Measurements from ENCODE around the gene KLRD1. TPM values are rescaled to one million over a fixed set of nuclear protein-coding genes. Genes with fewer than 3 reads are reported as not detected.
"Not testable (repeated sequence)": the region's sequence is repeated elsewhere in the genome, so short reads cannot be mapped to it uniquely, and the experiment has no call there.

The KLRD1 gene
- total RNA-seq, 2 experiments from 2014 or later, result 0.65 to 1.1 TPM

GRCh38 chr12:10301103-10301502, 6.6 kb upstream of the KLRD1 start:
- peaks cover 26% of the 10 kb centered on the region for H3K4me1 Mint-ChIP-seq
- CTCF ChIA-PET, result no interaction called here

DNA sequence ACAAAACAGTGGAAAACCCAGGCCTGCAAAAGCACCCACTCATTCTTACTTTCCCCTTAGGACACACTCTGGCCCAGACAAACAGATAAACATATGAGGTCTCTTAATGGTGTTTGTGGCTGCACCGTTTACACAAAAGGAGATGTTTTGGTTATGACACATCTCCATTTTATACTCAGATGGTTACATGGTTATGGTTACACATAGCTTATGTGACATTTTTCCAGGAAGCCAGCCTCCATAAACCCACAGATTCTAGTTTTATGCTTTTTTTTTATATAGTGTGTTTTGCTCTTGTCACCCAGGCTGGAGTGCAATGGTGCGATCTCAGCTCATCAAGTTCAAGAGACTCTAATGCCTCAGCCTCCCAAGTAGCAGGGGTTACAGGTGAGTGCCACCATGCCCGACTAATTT, 3.5 kb upstream of the KLRD1 start:
- H3K9me3 Mint-ChIP-seq, result peaks cover 7% of the 10 kb centered on the region
- H3K4me1 Mint-ChIP-seq, result peaks cover 27% of the 10 kb centered on the region
- peak; percentile 25 for DNase-seq
- POLR2A ChIA-PET, result interaction anchor here (1.5 kb wide), 1 partner anchor 11 kb away, joined by 6 read pairs; no protein-coding TSS in a partner anchor
- peaks cover 44% of the 10 kb centered on the region for H3K27me3 Mint-ChIP-seq
- H3K27ac Mint-ChIP-seq, result no peak overlapping the region
- no peak overlapping the region for H3K4me3 Mint-ChIP-seq
- peaks cover 3% of the 10 kb centered on the region for H3K36me3 Mint-ChIP-seq (ENCODE audit: low read depth)
- CTCF ChIA-PET, result no interaction called here

More at GRCh38 chr12:10301103-10301502, 6.6 kb upstream of the KLRD1 start:
- Mint-ChIP-seq H3K4me3 (no peak overlapping the region), H3K27ac (no peak overlapping the region), H3K9me3 (peaks cover 7% of the 10 kb centered on the region), H3K36me3 (ENCODE audit: low read depth) (peaks cover 3% of the 10 kb centered on the region), H3K27me3 (peaks cover 28% of the 10 kb centered on the region)
- POLR2A ChIA-PET, result no interaction called here
- DNase-seq, result no peak

GRCh38 chr12:10305411-10305810, 2.3 kb upstream of the KLRD1 start:
- ChIA-PET POLR2A (no interaction called here), CTCF (no interaction called here)
- no peak overlapping the region for H3K4me3 Mint-ChIP-seq
- peaks cover 3% of the 10 kb centered on the region for H3K36me3 Mint-ChIP-seq (ENCODE audit: low read depth)
- peaks cover 27% of the 10 kb centered on the region for H3K4me1 Mint-ChIP-seq
- no peak overlapping the region for H3K27ac Mint-ChIP-seq
- H3K9me3 Mint-ChIP-seq, result peaks cover 5% of the 10 kb centered on the region
- DNase-seq, result no peak
- peaks cover 41% of the 10 kb centered on the region for H3K27me3 Mint-ChIP-seq

DNA sequence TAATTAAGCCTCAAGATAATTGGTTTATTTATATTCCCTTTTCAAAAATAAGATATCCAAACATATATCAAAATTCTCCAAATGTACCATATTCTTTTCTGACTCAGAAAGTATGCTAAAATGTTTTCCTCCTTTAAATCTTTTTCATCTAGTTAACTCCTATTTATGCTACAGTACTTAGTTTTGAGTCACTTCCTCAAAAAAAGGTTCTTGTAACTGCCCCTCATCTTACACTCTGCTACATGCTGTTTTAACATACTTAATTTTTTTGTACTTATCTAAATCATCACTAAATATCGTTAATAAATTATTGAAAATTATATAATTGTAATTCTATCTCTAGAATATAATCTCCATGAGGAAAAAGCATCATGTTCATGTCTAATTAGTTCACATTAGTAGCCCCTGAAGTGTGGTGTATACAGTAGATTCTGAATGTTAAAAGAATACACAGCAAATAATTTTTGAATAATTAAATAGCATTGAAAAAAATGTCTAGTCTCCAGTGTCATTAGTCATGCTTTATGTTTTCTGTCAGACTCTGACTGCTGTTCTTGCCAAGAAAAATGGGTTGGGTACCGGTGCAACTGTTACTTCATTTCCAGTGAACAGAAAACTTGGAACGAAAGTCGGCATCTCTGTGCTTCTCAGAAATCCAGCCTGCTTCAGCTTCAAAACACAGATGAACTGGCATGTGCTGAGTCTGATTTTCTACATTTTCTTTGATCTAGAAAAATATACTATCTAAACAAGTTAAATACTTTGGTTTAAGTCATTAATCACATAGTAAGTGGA, 3.5 kb downstream of the KLRD1 start:
- no peak overlapping the region for H3K4me3 Mint-ChIP-seq
- CTCF ChIA-PET, result no interaction called here
- H3K9me3 Mint-ChIP-seq, result no peaks in the 10 kb centered on the region

GRCh38 chr12:10319388-10319787, 11.7 kb downstream of the KLRD1 start:
- Mint-ChIP-seq H3K4me1 (peaks cover 16% of the 10 kb centered on the region), H3K4me3 (no peak overlapping the region), H3K27ac (no peak overlapping the region), H3K27me3 (peaks cover 15% of the 10 kb centered on the region), H3K36me3 (ENCODE audit: low read depth) (peaks cover 4% of the 10 kb centered on the region), H3K9me3 (peaks cover 7% of the 10 kb centered on the region)
- CTCF ChIA-PET, result interaction anchor here (0.7 kb wide), 1 partner anchor 401 kb away, joined by 4 read pairs; no protein-coding TSS in a partner anchor
- no peak for DNase-seq
- POLR2A ChIA-PET, result no interaction called here

More for the DNA sequence above, 3.5 kb downstream of the KLRD1 start:
- peaks cover 3% of the 10 kb centered on the region for H3K4me1 Mint-ChIP-seq
- POLR2A ChIA-PET, result no interaction called here
- no peak for DNase-seq
- peaks cover 27% of the 10 kb centered on the region for H3K27me3 Mint-ChIP-seq
- no peaks in the 10 kb centered on the region for H3K36me3 Mint-ChIP-seq (ENCODE audit: low read depth)
- H3K27ac Mint-ChIP-seq, result no peak overlapping the region

GRCh38 chr12:10320643-10321042, 13.0 kb downstream of the KLRD1 start:
- Mint-ChIP-seq H3K36me3 (ENCODE audit: low read depth) (peaks cover 4% of the 10 kb centered on the region), H3K27me3 (peaks cover 13% of the 10 kb centered on the region), H3K4me1 (peaks cover 16% of the 10 kb centered on the region), H3K9me3 (peaks cover 8% of the 10 kb centered on the region), H3K27ac (peak overlapping the region; percentile 16), H3K4me3 (no peak overlapping the region)
- no peak for DNase-seq
- POLR2A ChIA-PET, result no interaction called here
- CTCF ChIA-PET, result interaction anchor here (1.3 kb wide), 1 partner anchor 13 kb away, joined by 3 read pairs; the partner anchor contains the start of gene KLRD1

DNA sequence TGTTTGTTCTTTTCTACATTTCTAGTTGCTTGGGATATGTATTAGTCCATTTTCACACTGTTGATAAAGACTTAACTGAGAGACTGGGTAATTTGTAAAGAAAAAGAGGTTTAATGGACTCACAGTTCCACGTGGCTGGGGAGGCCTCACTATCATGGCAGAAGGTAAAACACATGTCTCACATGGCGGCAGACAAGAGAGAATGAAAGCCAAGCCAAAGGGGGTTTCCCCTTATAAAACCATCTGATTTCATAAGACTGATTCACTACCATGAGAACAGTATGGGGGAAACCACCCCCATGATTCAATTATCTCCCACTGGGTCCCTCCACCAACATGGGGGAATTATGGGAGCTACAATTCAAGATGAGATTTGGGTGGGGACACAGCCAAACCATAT, 21.0 kb downstream of the KLRD1 start:
- H3K4me3 Mint-ChIP-seq; H3K4me1 Mint-ChIP-seq; DNase-seq; H3K9me3 Mint-ChIP-seq; POLR2A ChIA-PET; CTCF ChIA-PET; H3K27ac Mint-ChIP-seq; H3K36me3 Mint-ChIP-seq (ENCODE audit: low read depth): not testable (repeated sequence)
- H3K27me3 Mint-ChIP-seq, result peaks cover 17% of the 10 kb centered on the region

- Mint-ChIP-seq H3K4me1 (no peaks in the 10 kb centered on the region), H3K36me3 (ENCODE audit: low read depth) (no peaks in the 10 kb centered on the region), H3K27ac (no peak overlapping the region), H3K9me3 (peaks cover 7% of the 10 kb centered on the region), H3K4me3 (no peak overlapping the region), H3K27me3 (peaks cover 17% of the 10 kb centered on the region)
- no peak for DNase-seq
- ChIA-PET POLR2A (no interaction called here), CTCF (no interaction called here)
These were observed 24.1 kb downstream of the KLRD1 start for GRCh38 chr12:10331642-10332239.

- H3K4me1 Mint-ChIP-seq; H3K27ac Mint-ChIP-seq; H3K9me3 Mint-ChIP-seq; CTCF ChIA-PET; H3K36me3 Mint-ChIP-seq (ENCODE audit: low read depth); DNase-seq; H3K4me3 Mint-ChIP-seq; POLR2A ChIA-PET: not testable (repeated sequence)
- peaks cover 16% of the 10 kb centered on the region for H3K27me3 Mint-ChIP-seq
These were observed 28.5 kb downstream of the KLRD1 start for GRCh38 chr12:10336196-10336595.

GRCh38 chr12:10338470-10338869, 30.8 kb downstream of the KLRD1 start:
- POLR2A ChIA-PET; H3K27ac Mint-ChIP-seq; H3K36me3 Mint-ChIP-seq (ENCODE audit: low read depth); CTCF ChIA-PET; H3K4me3 Mint-ChIP-seq; DNase-seq; H3K9me3 Mint-ChIP-seq; H3K4me1 Mint-ChIP-seq: not testable (repeated sequence)
- H3K27me3 Mint-ChIP-seq, result peaks cover 19% of the 10 kb centered on the region

DNA sequence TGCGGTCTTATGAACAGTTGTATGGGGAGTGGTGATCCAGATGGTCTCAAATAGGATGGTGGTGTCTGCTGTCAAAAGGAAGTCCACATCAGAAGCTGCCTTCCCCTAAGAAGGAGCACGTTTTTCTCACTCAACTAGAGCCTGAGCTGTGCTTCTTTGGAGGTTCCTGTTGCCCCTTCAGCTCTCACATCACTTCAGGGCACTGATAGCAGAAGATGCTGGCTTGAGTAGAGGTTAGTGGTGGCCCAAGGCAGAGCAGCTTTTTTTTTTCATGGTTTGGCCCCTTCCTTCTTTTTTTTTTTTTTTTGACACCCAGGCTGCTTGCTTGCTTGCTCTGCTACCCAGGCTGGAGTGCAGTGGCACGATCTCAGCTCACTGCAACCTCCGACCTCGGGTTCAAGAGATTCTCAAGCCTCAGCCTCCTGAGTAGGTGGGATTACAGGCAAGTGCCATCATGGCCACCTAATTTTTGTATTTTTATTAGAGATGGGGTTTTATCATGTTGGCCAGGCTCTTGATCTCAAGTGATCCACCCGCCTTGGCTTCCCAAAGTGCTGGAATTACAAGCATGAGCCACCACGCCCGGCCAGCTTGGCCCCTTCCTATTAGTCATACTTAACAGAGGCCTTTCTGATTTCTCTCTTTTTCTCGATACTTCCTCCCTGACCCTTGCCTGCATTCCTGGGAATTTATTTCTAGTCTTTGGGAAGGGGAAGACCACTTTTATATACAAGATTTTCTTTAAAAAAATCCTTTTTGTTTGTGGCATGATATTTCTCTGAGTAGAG, 31.6 kb downstream of the KLRD1 start:
- Mint-ChIP-seq H3K4me3 (no peak overlapping the region), H3K36me3 (ENCODE audit: low read depth) (no peaks in the 10 kb centered on the region), H3K4me1 (peaks cover 5% of the 10 kb centered on the region), H3K9me3 (peaks cover 2% of the 10 kb centered on the region), H3K27me3 (peaks cover 20% of the 10 kb centered on the region), H3K27ac (no peak overlapping the region)
- POLR2A ChIA-PET, result no interaction called here
- CTCF ChIA-PET, result no interaction called here
- no peak for DNase-seq

DNA sequence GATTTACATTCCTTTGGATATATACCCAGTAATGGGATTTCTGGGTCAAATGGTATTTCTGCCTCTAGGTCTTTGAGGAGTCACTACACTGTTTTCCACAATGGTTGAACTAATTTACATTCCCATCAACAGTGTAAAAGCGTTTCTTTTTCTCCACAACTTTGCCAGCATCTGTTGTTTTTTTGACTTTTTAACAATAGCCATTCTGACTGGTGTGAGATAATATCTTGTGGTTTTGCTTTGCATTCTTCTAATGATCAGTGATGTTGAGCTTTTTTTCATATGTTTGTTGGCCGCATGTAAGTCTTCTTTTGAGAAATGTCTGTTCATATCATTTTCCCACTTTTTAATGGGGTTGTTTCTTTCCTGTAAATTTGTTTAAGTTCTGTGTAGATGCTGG, 33.3 kb downstream of the KLRD1 start:
- H3K9me3 Mint-ChIP-seq; CTCF ChIA-PET; POLR2A ChIA-PET; H3K4me3 Mint-ChIP-seq; DNase-seq; H3K27ac Mint-ChIP-seq; H3K4me1 Mint-ChIP-seq; H3K36me3 Mint-ChIP-seq (ENCODE audit: low read depth): not testable (repeated sequence)
- H3K27me3 Mint-ChIP-seq, result peaks cover 20% of the 10 kb centered on the region

- POLR2A ChIA-PET, result no interaction called here
- no peaks in the 10 kb centered on the region for H3K36me3 Mint-ChIP-seq (ENCODE audit: low read depth)
- peaks cover 2% of the 10 kb centered on the region for H3K9me3 Mint-ChIP-seq
- no peak for DNase-seq
- CTCF ChIA-PET, result no interaction called here
- H3K4me3 Mint-ChIP-seq, result no peak overlapping the region
- H3K27ac Mint-ChIP-seq, result no peak overlapping the region
- peaks cover 18% of the 10 kb centered on the region for H3K27me3 Mint-ChIP-seq
- H3K4me1 Mint-ChIP-seq, result peaks cover 5% of the 10 kb centered on the region
These were observed 34.3 kb downstream of the KLRD1 start for GRCh38 chr12:10341892-10342509.

Data from activated CD4-positive, alpha-beta memory T cell treated with anti-CD3 and anti-CD28 coated beads, Interleukin-2, amount 10 ng/mL, durations not matched to agents 7 days and 5 days (primary cell).